HEK293 (cell line): ENCODE measurements around the gene HPSE.
A peak's percentile ranks its signal among the peaks of the same experiment; 100 is the strongest.

ENCODE experiments used
- GFI1B ChIP-seq: fragments of 450-650 bp; formaldehyde crosslinking; IDR thresholded peaks from 2 replicates; pipeline ENCODE4 v1.5.1; 2016; ENCODE audit warnings: missing biosample characterization, missing genetic modification characterization
- GLIS1 ChIP-seq: fragments of 450-650 bp; formaldehyde crosslinking; IDR thresholded peaks from 2 replicates; pipeline ENCODE4 v1.5.1; 2016; ENCODE audit warnings: missing biosample characterization, missing genetic modification characterization
- KLF17 ChIP-seq: fragments of 450-650 bp; formaldehyde crosslinking; IDR thresholded peaks from 2 replicates; pipeline ENCODE4 v1.5.1; 2016; ENCODE audit warnings: missing biosample characterization, missing genetic modification characterization
- KLF9 ChIP-seq: fragments of 450-650 bp; formaldehyde crosslinking; IDR thresholded peaks from 2 replicates; pipeline ENCODE4 v1.5.1; 2016; ENCODE audit warnings: missing biosample characterization, missing genetic modification characterization, low read depth
- OVOL3 ChIP-seq: fragments of 450-650 bp; formaldehyde crosslinking; IDR thresholded peaks from 2 replicates; pipeline ENCODE4 v1.5.1; 2016; ENCODE audit warnings: missing biosample characterization, missing genetic modification characterization
- PBX3 ChIP-seq: sonication (generic); formaldehyde crosslinking; IDR thresholded peaks from 2 replicates; pipeline ENCODE4 v1.8.1; 2022; ENCODE audit warnings: mild to moderate bottlenecking, moderate library complexity, missing genetic modification reagents
- PRDM6 ChIP-seq: fragments of 450-650 bp; formaldehyde crosslinking; IDR thresholded peaks from 2 replicates; pipeline ENCODE4 v1.5.1; 2017; ENCODE audit warnings: missing biosample characterization, missing genetic modification characterization
- SALL2 ChIP-seq: fragments of 450-650 bp; formaldehyde crosslinking; IDR thresholded peaks from 2 replicates; pipeline ENCODE4 v1.5.0; 2017; ENCODE audit warnings: missing biosample characterization, mild to moderate bottlenecking, missing genetic modification characterization, borderline replicate concordance
- SETDB1 ChIP-seq: IDR thresholded peaks from one replicate; pipeline ENCODE4 v1.6.1; 2017; ENCODE audit warnings: mild to moderate bottlenecking, low read length, moderate library complexity, mixed read lengths; ENCODE audit not compliant: insufficient read length
- SP3 ChIP-seq: fragments of 450-650 bp; formaldehyde crosslinking; IDR thresholded peaks from 2 replicates; pipeline ENCODE4 v1.5.1; 2016; ENCODE audit warnings: missing biosample characterization, missing genetic modification characterization
- TCF7L2 ChIP-seq: IDR thresholded peaks from 2 replicates; pipeline ENCODE4 v1.6.1; 2011; ENCODE audit warnings: low read depth, mild to moderate bottlenecking, inconsistent platforms, low read length, moderate library complexity, borderline replicate concordance
- YY1 ChIP-seq: fragments of 450-650 bp; formaldehyde crosslinking; IDR thresholded peaks from 2 replicates; pipeline ENCODE4 v1.5.1; 2018; ENCODE audit warnings: missing biosample characterization, missing genetic modification characterization
- YY2 ChIP-seq: fragments of 450-650 bp; formaldehyde crosslinking; IDR thresholded peaks from 2 replicates; pipeline ENCODE4 v1.5.1; 2016; ENCODE audit warnings: missing biosample characterization, missing genetic modification characterization
- ZBTB11 ChIP-seq: fragments of 450-650 bp; formaldehyde crosslinking; conservative IDR thresholded peaks from 2 replicates; pipeline ENCODE4 v1.5.1; 2016; ENCODE audit warnings: low read depth, missing biosample characterization, missing genetic modification characterization
- ZBTB8A ChIP-seq: fragments of 450-650 bp; formaldehyde crosslinking; IDR thresholded peaks from 2 replicates; pipeline ENCODE4 v1.5.1; 2016; ENCODE audit warnings: missing biosample characterization, missing genetic modification characterization
- ZNF19 ChIP-seq: fragments of 450-650 bp; formaldehyde crosslinking; IDR thresholded peaks from 2 replicates; pipeline ENCODE4; 2016; ENCODE audit warnings: missing biosample characterization, missing genetic modification characterization, low read depth
- ZNF2 ChIP-seq: fragments of 450-650 bp; formaldehyde crosslinking; IDR thresholded peaks from 2 replicates; pipeline ENCODE4 v1.5.1; 2016; ENCODE audit warnings: missing biosample characterization, missing genetic modification characterization
- ZNF274 ChIP-seq, 2 experiments: fragments of 200-500 bp in 1 of 2; fragments of 450-650 bp in 1 of 2; sonication (Bioruptor generic) in 1 of 2; formaldehyde crosslinking in 1 of 2; IDR thresholded peaks; 2 replicates each; pipeline versions ENCODE4 v1.5.1 to v1.6.1; 2014 to 2016; ENCODE audit warnings: borderline replicate concordance in 1 of 2, inconsistent platforms in 1 of 2, low read length in 1 of 2, missing biosample characterization in 1 of 2, missing genetic modification characterization in 1 of 2
- ZNF335 ChIP-seq: fragments of 450-650 bp; formaldehyde crosslinking; conservative IDR thresholded peaks from 2 replicates; pipeline ENCODE4 v1.5.1; 2016; ENCODE audit warnings: missing biosample characterization, missing genetic modification characterization
- ZNF391 ChIP-seq: fragments of 450-650 bp; formaldehyde crosslinking; IDR thresholded peaks from 2 replicates; pipeline ENCODE4 v1.5.1; 2016; ENCODE audit warnings: low read depth, missing biosample characterization, missing genetic modification characterization, borderline replicate concordance
- ZNF529 ChIP-seq: fragments of 450-650 bp; formaldehyde crosslinking; IDR thresholded peaks from 2 replicates; pipeline ENCODE4 v1.5.1; 2017; ENCODE audit warnings: missing genetic modification characterization, missing biosample characterization; ENCODE audit not compliant: insufficient replicate concordance
- ZNF555 ChIP-seq: fragments of 450-650 bp; formaldehyde crosslinking; conservative IDR thresholded peaks from 2 replicates; pipeline ENCODE4 v1.5.1; 2017; ENCODE audit warnings: missing biosample characterization, mild to moderate bottlenecking, missing genetic modification characterization, inconsistent platforms
- ZNF560 ChIP-seq: fragments of 450-650 bp; formaldehyde crosslinking; IDR thresholded peaks from 2 replicates; pipeline ENCODE4 v1.5.1; 2017; ENCODE audit warnings: missing biosample characterization, missing genetic modification characterization, borderline replicate concordance
- ZNF600 ChIP-seq: fragments of 450-650 bp; formaldehyde crosslinking; IDR thresholded peaks from 2 replicates; pipeline ENCODE4 v1.5.1; 2016; ENCODE audit warnings: missing biosample characterization, missing genetic modification characterization
- ZNF610 ChIP-seq: fragments of 450-650 bp; formaldehyde crosslinking; IDR thresholded peaks from 2 replicates; pipeline ENCODE4 v1.5.1; 2016; ENCODE audit warnings: missing biosample characterization, missing genetic modification characterization, borderline replicate concordance
- ZNF623 ChIP-seq: fragments of 450-650 bp; formaldehyde crosslinking; IDR thresholded peaks from 2 replicates; pipeline ENCODE4 v1.5.1; 2016; ENCODE audit warnings: missing biosample characterization, missing genetic modification characterization
- ZNF629 ChIP-seq: fragments of 450-650 bp; formaldehyde crosslinking; IDR thresholded peaks from 2 replicates; pipeline ENCODE4 v1.5.1; 2017; ENCODE audit warnings: missing biosample characterization, missing genetic modification characterization
- ZNF664 ChIP-seq: fragments of 450-650 bp; formaldehyde crosslinking; IDR thresholded peaks from 2 replicates; pipeline ENCODE4 v1.5.1; 2016; ENCODE audit warnings: missing biosample characterization, missing genetic modification characterization
- ZXDB ChIP-seq: fragments of 450-650 bp; formaldehyde crosslinking; IDR thresholded peaks from 2 replicates; pipeline ENCODE4 v1.5.1; 2016; ENCODE audit warnings: missing biosample characterization, missing genetic modification characterization

Gene HPSE

GRCh38 chr4:83334425-83335241 is at the start of gene HPSE (continued):
- TF ChIP-seq ZBTB11 (tag by site-specific recombination) (no peak; the same call in 1 of the 2 replicates), ZNF664 (no peak), KLF9 (peak; percentile 90), ZNF2 (tag by site-specific recombination) (peak; percentile 46; the same call in 1 of the 2 replicates), ZNF391 (tag by site-specific recombination) (no peak), YY2 (tag by site-specific recombination) (no peak), SP3 (tag by site-specific recombination) (peak; percentile 99), ZBTB8A (tag by site-specific recombination) (peak; percentile 99), SALL2 (tag by site-specific recombination) (no peak), PRDM6 (tag by site-specific recombination) (no peak), PBX3 (no peak), ZNF600 (peak; percentile 89), YY1 (tag by site-specific recombination) (no peak), KLF17 (tag by site-specific recombination) (0 out of 2 replicates have a peak, but pooled peaks have one; percentile 51), ZNF529 (tag by site-specific recombination) (no peak), ZNF623 (tag by site-specific recombination) (no peak), SETDB1 (no peak), GFI1B (no peak), ZNF610 (peak; percentile 60; the same call in 1 of the 2 replicates), GLIS1 (peak; percentile 95), ZNF629 (tag by site-specific recombination) (peak; percentile 64; the same call in 1 of the 2 replicates), ZNF274 (IDR thresholded peaks at IDR 0.05; ENCODE audit: low read length) (no peak), ZNF274 (tag by site-specific recombination; IDR thresholded peaks at IDR 0.05; ENCODE audit: borderline replicate concordance) (no peak), ZXDB (tag by site-specific recombination) (no peak), OVOL3 (tag by site-specific recombination) (no peak), TCF7L2 (no peak), ZNF335 (tag by site-specific recombination) (peak; percentile 63; the same call in 1 of the 2 replicates), ZNF560 (tag by site-specific recombination) (no peak), ZNF19 (no peak), ZNF555 (tag by site-specific recombination) (no peak)
